ENCODE results near the gene ALDH3A1.

The ALDH3A1 gene

GRCh38 chr17:19702217-19702641, 45.9 kb downstream of the ALDH3A1 start:
- FAIRE-seq, result no peak

Data from G401.6 (cell line).